HG02938 (cell line): ENCODE measurements around the gene PKN3.
A peak's percentile ranks its signal among the peaks of the same experiment; 100 is the strongest.
"Not testable (repeated sequence)": the region's sequence is repeated elsewhere in the genome, so short reads cannot be mapped to it uniquely, and the experiment has no call there.

Experiments
- ATAC-seq: cut with Tn5 transposase; IDR thresholded peaks from one replicate; pipeline ENCODE4 v1.9.1; 2021; ENCODE audit warnings: mild to moderate bottlenecking, moderate library complexity; ENCODE audit not compliant: unreplicated experiment

Gene PKN3

GRCh38 chr9:128702445-128702948 is at the start of gene PKN3:
PKN3 (plus strand) TSS chr9:128702503; CDS start chr9:128702916, 413 bp downstream.
- ATAC-seq = peak; percentile 53

- ATAC-seq = no peak
Observed at GRCh38 chr9:128653908-128654307, 48.4 kb upstream of the PKN3 start.

- no peak for ATAC-seq
Observed at GRCh38 chr9:128654481-128654880, 47.8 kb upstream of the PKN3 start.

DNA sequence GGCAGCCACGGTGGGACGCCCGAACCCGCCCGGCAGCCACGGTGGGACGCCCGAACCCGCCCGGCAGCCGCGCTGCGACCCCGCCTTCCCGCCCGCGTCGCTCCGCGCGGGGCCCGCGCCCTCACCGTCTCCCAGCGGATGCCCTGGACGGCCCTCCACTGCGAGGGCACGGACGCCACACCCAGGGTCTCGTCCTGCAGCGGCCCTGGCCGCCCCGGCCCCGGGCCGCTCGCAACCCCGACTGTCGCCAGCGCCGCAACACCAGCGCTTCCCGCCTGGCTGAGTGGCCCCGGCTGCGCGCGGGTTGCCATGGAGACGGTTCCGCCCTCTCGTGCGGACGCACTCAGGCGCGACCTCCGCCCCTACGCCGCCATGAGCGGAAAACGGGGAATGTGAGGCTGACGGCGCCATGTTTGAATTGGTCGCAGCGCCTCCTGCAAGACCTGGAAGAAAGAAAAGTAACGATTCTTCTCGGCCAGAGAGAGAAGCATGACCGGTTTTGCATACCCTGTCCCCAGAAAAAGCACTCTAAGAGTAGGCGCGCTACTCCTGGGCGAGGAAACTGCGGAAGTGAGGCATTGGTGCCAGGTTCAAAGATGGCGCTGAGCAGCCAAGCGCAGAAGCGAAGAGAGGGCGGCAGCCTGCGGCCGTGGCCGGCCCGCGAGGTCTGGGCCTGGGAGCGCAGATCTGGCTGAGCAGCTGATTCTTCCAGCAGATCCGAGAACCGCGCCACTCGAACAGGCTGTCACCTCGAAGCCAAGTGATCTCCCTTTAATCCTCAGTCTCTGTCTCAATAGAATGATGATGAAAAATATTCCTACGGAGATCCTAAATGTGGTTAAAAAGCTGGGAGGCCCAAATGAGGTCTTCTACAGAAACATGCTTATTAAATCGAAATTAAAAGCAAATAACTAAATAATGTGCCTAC is 45.6 kb upstream of the PKN3 start, which contains the start of gene DYNC2I2:
DYNC2I2 (minus strand) TSS at position 432 of the 928 bp plus-strand sequence; CDS start at position 311, 121 bp downstream.
- ATAC-seq = peak; percentile 48

DNA sequence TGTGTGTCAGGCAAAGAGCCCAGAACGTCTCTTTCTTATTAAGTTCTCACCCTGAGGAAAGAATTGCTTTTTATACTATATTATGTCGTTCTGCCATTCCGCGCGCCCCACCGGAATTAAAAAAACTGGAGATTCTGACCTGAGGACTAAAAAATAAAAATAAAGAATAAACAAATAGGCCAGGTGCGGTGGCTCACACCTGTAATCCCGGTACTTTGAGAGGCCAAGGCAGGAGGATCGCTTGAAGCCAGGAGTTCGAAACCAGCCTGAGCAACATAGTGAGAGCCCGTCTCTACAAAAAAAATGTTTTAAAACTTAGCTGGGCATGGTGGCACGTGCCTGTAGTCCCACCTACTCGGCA is 45.0 kb upstream of the PKN3 start:
- no peak for ATAC-seq

- no peak for ATAC-seq
Observed at GRCh38 chr9:128657796-128658195, 44.5 kb upstream of the PKN3 start.

DNA sequence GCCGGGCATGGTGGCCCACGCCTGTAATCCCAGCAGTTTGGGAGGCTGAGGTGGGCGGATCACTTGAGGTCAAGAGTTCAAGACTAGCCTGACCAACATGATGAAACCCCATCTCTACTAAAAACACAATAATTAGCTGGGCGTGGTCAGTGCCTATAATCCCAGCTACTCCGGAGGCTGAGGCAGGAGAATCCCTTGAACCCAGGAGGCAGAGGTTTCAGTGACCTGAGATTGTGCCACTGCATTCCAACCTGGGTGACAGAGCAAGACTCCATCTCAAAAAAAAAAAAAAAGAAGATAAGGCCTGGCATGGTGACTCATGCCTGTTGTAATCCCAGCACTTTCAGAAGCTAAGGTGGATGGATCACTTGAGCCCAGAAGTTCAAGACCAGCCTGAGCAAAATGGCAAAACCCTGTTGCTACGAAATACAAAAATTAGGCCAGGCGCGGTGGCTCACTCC is 35.8 kb upstream of the PKN3 start:
- not testable (repeated sequence) for ATAC-seq

GRCh38 chr9:128669786-128670185 is 32.5 kb upstream of the PKN3 start:
- ATAC-seq = no peak

GRCh38 chr9:128675382-128675781 is 26.9 kb upstream of the PKN3 start:
- ATAC-seq = no peak

DNA sequence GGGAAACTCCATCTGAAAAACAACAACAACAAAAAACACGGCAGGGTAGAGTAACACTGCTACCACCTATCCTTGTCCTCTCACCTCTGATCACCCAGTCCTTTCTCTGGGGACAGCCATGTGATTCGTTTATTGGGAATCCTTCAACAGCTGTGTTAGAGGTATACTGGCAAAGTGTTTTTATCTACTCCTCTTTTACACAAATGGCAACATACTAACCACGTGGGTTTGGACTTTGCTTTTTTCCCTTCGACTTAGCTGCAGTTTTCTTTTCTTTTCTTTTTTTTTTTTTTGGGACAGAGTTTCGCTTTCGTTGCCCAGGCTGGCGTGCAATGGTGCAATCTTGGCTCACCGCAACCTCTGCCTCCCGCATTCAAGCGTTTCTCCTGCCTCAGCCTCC is 24.5 kb upstream of the PKN3 start:
- ATAC-seq = no peak

- ATAC-seq = no peak
Observed at GRCh38 chr9:128683340-128684064, 18.8 kb upstream of the PKN3 start.

DNA sequence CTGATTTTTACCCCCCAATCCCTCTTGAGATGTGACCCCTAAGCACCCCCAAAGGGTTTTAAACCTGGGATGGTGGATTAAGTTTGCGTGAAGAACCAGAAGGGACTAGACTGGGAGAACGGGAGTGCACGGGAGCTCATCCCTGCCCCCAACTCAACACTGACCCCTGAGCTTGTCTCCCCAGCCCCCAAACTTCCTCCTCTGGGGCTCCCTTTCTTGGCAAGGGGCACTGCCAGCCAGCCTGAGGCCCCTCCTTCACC is 18.3 kb upstream of the PKN3 start:
- ATAC-seq = peak; percentile 7

DNA sequence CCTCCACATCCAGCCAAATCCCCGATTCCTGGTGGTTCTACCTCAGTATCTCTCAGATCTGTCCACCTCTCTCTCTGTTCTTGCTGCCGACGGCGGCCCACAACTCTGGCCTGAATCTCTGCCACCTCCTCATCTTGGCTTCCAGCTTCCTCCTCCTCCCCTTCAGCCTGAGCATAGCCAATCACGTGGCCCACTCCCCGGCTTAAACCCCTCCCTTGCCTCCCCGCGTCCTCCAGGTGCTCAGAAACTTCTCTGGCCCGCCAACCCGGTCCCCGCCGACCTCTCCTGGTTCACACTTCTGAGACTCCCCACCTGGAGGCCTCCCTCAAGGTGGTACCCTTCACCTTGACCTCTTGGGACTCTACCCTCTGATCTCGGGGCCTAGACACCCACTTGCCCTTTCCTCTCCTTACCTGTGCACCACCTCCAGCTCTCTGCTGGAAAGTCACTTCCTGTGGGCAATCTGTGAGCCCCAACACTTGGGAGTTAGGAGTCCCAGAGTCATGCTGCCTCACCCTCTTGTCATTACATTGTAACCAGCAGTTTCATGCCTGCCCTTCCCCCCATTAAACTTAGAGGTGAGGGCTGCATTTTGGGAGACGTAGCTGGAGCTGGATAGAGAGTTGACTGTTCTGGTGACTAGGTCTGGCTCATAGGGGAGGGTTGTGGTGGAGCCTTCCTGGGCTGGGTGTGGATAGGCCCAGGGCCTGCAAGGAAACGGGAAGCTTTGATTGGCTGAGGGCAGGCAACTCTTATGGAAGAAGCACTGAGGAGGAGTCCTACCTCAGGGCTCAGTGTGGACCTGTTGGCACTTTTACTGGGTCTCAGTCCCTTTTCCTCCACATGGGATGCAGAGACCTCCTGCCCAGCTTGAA is 17.7 kb upstream of the PKN3 start:
- peak; percentile 38 for ATAC-seq

DNA sequence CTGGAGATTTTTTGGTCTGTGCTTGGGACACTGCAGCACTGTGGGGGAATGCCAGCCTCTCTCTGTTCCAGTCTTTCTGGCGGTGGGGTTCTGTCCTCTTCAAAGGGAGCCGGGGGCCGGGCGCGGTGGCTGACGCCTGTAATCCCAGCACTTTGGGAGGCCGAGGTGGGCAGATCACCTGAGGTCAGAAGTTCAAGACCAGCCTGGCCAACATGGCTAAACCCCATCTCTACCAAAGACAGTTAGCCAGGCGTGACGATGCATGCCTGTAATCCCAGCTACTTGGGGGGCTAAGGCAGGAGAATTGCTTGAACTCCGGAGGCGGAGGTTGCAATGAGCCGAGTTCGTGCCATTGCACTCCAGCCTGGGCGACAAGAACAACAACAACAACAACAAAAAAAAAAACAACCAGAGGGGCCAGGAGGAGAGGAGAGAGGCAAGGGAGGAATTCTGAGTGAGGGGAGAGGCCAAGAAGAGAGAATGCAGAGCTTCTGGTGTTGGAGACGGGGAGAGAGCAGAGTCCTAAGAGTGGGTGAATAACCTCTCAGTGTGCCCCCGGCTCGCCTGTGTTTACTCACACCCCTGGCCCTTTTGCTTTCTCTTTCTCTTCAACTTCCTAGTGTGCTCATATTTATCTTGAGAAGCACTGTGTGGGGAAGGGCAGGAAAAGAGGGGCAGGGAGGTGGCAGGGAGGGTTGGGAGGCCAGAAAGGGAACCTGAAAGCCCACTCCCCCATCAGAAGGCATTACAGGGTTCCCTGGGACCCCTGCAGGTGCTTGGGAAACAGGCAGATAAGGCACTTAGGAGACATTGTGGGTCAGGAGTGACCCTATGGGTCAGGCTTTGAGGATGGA is 16.4 kb upstream of the PKN3 start:
- no peak for ATAC-seq

GRCh38 chr9:128687453-128687852 is 14.8 kb upstream of the PKN3 start:
- no peak for ATAC-seq

DNA sequence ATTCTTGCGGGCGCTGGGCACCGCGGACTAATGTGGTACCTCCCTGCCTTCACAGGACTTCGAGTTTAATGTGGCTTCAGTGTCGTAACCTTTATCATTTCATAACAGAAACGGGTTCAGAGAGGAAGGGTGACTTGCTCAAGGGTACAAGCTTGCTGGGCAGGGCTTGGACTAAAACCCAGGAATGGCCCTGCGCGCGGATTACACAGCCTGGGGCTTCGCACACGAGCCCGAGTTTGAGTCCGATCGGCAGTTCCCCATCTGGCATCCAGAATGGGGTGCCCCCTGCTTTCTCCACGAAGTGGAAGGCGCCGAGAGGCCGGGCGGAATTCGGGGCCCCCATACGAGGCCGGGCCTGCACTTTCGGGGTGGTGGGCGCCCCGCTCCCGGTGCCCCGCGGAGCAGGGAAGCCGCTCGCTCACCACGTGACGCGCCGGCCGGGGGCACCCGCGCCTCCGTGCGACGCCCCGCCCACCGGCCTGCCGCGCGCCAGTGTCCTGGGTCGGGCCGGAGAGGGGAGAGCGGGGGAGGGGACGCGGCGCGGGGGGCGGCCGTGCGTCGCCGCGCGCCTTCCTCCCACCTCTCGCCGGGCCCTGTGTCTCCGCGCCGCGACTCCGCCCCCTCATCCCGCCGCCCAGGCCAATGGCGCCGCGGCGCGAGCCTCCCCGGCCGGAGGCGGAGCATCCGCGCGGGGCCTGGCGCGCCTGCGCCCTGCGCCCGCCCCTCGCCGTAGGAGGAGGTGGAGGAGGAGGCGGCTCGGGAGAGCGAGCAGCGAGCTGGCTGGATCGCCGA is 13.6 kb upstream of the PKN3 start, which contains the start of gene SET:
SET (plus strand) TSS at position 722 of the 792 bp plus-strand sequence. CDS start 361 bp downstream, outside the sequence.
- peak; percentile 53 for ATAC-seq

DNA sequence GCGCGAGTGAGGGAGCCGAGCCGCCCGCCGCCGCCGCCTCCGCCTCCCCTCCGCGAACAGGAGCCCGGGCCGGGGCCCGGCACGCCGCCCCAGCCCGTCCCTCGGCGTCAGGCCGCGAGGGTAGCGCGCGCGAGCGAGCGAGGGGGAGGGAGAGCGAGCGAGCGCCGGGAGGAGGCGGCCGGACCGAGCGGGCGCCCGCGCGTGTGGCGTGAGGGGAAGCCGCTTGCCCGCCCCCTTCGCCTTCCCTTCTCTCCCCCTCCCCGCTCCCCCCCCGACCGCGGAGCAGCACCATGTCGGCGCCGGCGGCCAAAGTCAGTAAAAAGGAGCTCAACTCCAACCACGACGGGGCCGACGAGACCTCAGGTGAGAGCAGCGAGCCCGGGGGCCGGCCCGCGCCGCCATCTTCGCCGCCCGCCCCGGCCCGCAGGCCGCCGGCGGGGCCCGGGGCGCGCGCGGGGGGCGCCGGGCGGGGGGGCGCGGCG is 13.0 kb upstream of the PKN3 start:
- ATAC-seq = peak; percentile 13

DNA sequence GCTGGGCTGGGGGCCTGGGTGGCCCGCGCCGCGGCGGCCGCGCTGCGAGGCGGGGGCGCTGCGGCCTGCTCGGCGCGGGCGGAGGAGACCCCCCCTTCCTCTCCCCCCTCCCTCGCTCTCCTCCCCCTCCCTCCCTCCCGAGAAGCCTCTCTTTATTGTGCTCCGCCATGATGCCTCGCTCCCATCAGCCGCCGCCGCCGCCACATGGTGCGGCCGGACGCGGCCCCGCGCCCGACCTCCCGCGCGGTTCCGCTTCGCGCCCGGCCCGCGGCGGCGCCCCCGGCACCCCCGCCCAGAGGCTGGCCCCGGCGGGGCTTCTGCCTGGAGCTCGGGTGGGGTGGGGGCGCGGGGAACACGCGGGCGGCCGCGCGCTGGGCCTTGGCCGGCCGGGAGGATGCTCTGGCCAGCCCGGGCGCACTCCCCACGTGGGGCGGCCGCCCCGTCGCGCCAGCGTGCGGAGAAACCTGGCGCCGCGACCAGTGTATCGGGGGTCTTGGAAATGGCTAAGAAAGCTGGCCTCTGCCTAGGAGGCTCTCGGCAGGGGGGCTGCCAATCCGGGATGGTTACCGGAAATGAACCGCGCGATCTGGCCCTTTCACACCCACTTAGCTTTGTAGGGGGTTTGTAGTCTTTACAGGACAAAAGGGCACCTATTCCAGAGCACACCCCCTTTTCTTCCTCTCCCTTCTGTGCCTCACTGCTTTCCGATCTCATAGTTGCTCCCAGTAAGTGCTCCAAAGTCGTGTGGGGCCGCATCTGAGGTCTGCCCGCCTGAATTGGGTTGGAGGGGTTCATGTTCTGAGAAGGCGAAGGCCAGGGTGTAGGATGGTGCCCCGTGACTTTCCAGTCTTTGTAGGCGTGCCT is 12.3 kb upstream of the PKN3 start:
- ATAC-seq = no peak
